HCT116 (cell line): ENCODE results near the gene NOTO. TPM values are rescaled to one million over a fixed set of nuclear protein-coding genes. Genes with fewer than 3 reads are reported as not detected.
"Not testable (repeated sequence)": the region's sequence is repeated elsewhere in the genome, so short reads cannot be mapped to it uniquely, and the experiment has no call there.

ENCODE experiments used
- ATAC-seq: fragments of 200-7000 bp; cut with Tn5 transposase; 2 replicates; pipeline ENCODE4 v1.9.1; 2020; ENCODE audit warnings: mild to moderate bottlenecking, moderate library complexity
- BruUV-seq: library from RNA; stranded (reverse); fragments of 400-500 nt; replicated peaks from 2 replicates; lab custom pipeline; 2021; lab: Mats Ljungman, UMichigan
- CTCF ChIA-PET: fragments of 300-600 bp; sonication (Branson Sonifier 250); formaldehyde crosslinking; loops from one replicate; lab custom pipeline; 2021; ENCODE audit warnings: antibody characterized with exemption; lab: Charles Lee
- POLR2A ChIA-PET: fragments of 300-600, 350-600 bp; sonication (Branson Sonifier 250); formaldehyde crosslinking; loops from one replicate; lab custom pipeline; 2021; ENCODE audit warnings: antibody characterized with exemption; lab: Charles Lee
- RAD21 ChIA-PET, 2 experiments: fragments of 300-600 bp; sonication (Branson Sonifier 250); formaldehyde crosslinking; loops; one replicate each; lab custom pipeline; 2023; ENCODE audit warnings: low total read pairs in 2 of 2; ENCODE audit not compliant: uncharacterized antibody in 2 of 2, unreplicated experiment in 2 of 2, low non-redundant PET in 1 of 2; lab: Charles Lee
- DNase-seq: peaks from one replicate; pipeline ENCODE4 v3.0.0-alpha.2; 2010; ENCODE audit warnings: low read depth, low spot score
- H2AFZ ChIP-seq: fragments of 200-600 bp; shearing (Covaris generic), sonication (generic); 2 replicates; pipeline ENCODE4 v1.6.1; 2017; ENCODE audit warnings: low read depth, mixed run types, mixed read lengths, antibody characterized with exemption, low read length; ENCODE audit not compliant: poor library complexity, severe bottlenecking
- H3K27ac ChIP-seq: 2 replicates; pipeline ENCODE4 v1.5.1; 2012; ENCODE audit warnings: low read depth, low read length
- H3K27me3 ChIP-seq: fragments of 200-600 bp; sonication (generic); 2 replicates; pipeline ENCODE4 v1.6.1; 2016; ENCODE audit warnings: mixed run types, low read length, mixed read lengths; ENCODE audit not compliant: insufficient read depth
- H3K36me3 ChIP-seq, 2 experiments: fragments of 200-500 bp in 1 of 2; fragments of 200-600 bp in 1 of 2; sonication (Bioruptor generic) in 1 of 2; sonication (generic) in 1 of 2; 2 replicates each; pipeline versions ENCODE4 v1.5.1 to v1.6.1; 2014 to 2016; ENCODE audit warnings: low read length in 2 of 2, inconsistent platforms in 1 of 2, mixed read lengths in 1 of 2, mixed run types in 1 of 2; ENCODE audit not compliant: insufficient read depth in 2 of 2, control insufficient read depth in 1 of 2
- H3K4me1 ChIP-seq, 2 experiments: fragments of 200-600 bp in 1 of 2; sonication (generic) in 1 of 2; 2 replicates each; pipeline versions ENCODE4 v1.5.1 to v1.6.1; 2012 to 2017; ENCODE audit warnings: low read length in 2 of 2, inconsistent platforms in 1 of 2, mild to moderate bottlenecking in 1 of 2, mixed read lengths in 1 of 2, mixed run types in 1 of 2, moderate library complexity in 1 of 2; ENCODE audit not compliant: insufficient read depth in 2 of 2, control insufficient read depth in 1 of 2
- H3K4me2 ChIP-seq: fragments of 200-600 bp; sonication (generic); 2 replicates; pipeline ENCODE4 v1.6.1; 2017; ENCODE audit warnings: mixed run types, low read length, mixed read lengths
- H3K4me3 ChIP-seq, 2 experiments: fragments of 200-600 bp in 1 of 2; sonication (generic) in 1 of 2; replicated peaks in 1 of 2; 2 replicates each; pipeline ENCODE4 v1.5.1; 2011 to 2016; ENCODE audit warnings: low read length in 2 of 2, control low read depth in 1 of 2, low read depth in 1 of 2, mild to moderate bottlenecking in 1 of 2, mixed read lengths in 1 of 2, mixed run types in 1 of 2
- H3K79me2 ChIP-seq: fragments of 200-600 bp; sonication (generic); 2 replicates; pipeline ENCODE4 v1.6.1; 2017; ENCODE audit warnings: mild to moderate bottlenecking, mixed run types, low read length, moderate library complexity, mixed read lengths; ENCODE audit not compliant: insufficient read depth
- H3K9ac ChIP-seq: fragments of 200-600 bp; sonication (generic); 2 replicates; pipeline ENCODE4 v1.6.1; 2016; ENCODE audit warnings: low read length, mixed read lengths
- H3K9me2 ChIP-seq: fragments of 200-600 bp; sonication (generic), shearing (Covaris generic); 2 replicates; pipeline ENCODE4 v1.6.1; 2017; ENCODE audit warnings: mixed run types, mild to moderate bottlenecking, moderate library complexity; ENCODE audit not compliant: insufficient read depth
- H3K9me3 ChIP-seq, 2 experiments: fragments of 200-500 bp in 1 of 2; fragments of 200-600 bp in 1 of 2; sonication (Bioruptor generic) in 1 of 2; sonication (generic) in 1 of 2; 2 replicates each; pipeline ENCODE4 v1.6.1; 2014 to 2017; ENCODE audit warnings: low read length in 2 of 2, mixed read lengths in 2 of 2, inconsistent platforms in 1 of 2, low read depth in 1 of 2, mild to moderate bottlenecking in 1 of 2, mixed run types in 1 of 2, moderate library complexity in 1 of 2; ENCODE audit not compliant: control insufficient read depth in 1 of 2, insufficient read depth in 1 of 2
- H4K20me1 ChIP-seq: fragments of 200-600 bp; sonication (generic), shearing (Covaris generic); 2 replicates; pipeline ENCODE4 v1.6.1; 2017; ENCODE audit warnings: mixed run types, mild to moderate bottlenecking, moderate library complexity; ENCODE audit not compliant: insufficient read depth
- EZH2 ChIP-seq: fragments of 200-600 bp; sonication (generic); IDR thresholded peaks from 2 replicates; pipeline ENCODE4 v1.6.1; 2017; ENCODE audit warnings: antibody characterized with exemption, mixed run types
- FOSL1 ChIP-seq: IDR thresholded peaks from 2 replicates; pipeline ENCODE4 v1.6.1; 2012; ENCODE audit warnings: low read depth
- POLR2A ChIP-seq: IDR thresholded peaks from 2 replicates; pipeline ENCODE4 v1.7.0; 2011; ENCODE audit warnings: borderline replicate concordance; ENCODE audit not compliant: insufficient read depth, insufficient read length; ENCODE audit errors: extremely low read depth
- YY1 ChIP-seq: IDR thresholded peaks from 2 replicates; pipeline ENCODE4 v1.6.1; 2011; ENCODE audit warnings: low read length, low read depth, moderate library complexity, mild to moderate bottlenecking; ENCODE audit not compliant: insufficient replicate concordance; ENCODE audit errors: extremely low read depth
- ZNF274 ChIP-seq: fragments of 200-500 bp; sonication (Bioruptor generic); IDR thresholded peaks from 2 replicates; pipeline ENCODE4 v1.6.1; 2014; ENCODE audit warnings: mild to moderate bottlenecking, low read depth, low read length, inconsistent platforms
- intact Hi-C: fragments of 100-400 bp; cut with micrococcal nuclease; formaldehyde crosslinking; loops from 2 replicates; pipeline ENCODE4 v1.10.0; 2022
- total RNA-seq: library from RNA; stranded (reverse); gene quantifications from one replicate; pipeline ENCODE4 v1.2.1, GENCODE V29; 2021; ENCODE audit not compliant: unreplicated experiment
- TF ChIP-seq, protein P1 (sequence below): IDR thresholded peaks from 2 replicates; pipeline ENCODE4 v1.6.1; 2012; ENCODE audit warnings: low read depth

Gene NOTO
- total RNA-seq, 1 experiment from 2014 or later, result not detected

DNA sequence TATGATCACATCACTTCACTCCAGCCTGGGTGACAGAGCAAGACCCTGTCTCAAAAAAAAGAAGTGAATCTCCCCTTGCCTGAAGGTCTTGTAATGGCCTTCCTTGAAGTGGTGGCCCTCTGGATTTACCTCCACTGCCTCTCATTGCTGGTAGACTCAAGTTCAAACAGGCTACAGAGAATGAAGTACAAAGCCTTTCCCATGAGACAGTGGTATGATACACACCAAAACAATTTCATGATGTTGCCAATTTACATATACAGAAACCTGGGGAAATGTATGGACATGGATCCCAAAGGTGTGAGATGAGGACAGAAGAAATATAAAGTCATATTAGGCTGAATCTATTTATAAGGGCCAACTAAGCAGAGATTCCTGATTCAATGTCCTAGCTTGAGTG, 4.8 kb upstream of the NOTO start:
- no peaks in the 10 kb centered on the region for H3K79me2 ChIP-seq
- intact Hi-C loops, result no loop called here
- no peaks in the 10 kb centered on the region for H3K9me3 ChIP-seq
- no peak for ATAC-seq
- BruUV-seq, result no TSS peak
- H3K27me3 ChIP-seq, result no peaks in the 10 kb centered on the region
- H3K36me3 ChIP-seq, result no peaks in the 10 kb centered on the region
- TF ChIP-seq, protein P1, sequence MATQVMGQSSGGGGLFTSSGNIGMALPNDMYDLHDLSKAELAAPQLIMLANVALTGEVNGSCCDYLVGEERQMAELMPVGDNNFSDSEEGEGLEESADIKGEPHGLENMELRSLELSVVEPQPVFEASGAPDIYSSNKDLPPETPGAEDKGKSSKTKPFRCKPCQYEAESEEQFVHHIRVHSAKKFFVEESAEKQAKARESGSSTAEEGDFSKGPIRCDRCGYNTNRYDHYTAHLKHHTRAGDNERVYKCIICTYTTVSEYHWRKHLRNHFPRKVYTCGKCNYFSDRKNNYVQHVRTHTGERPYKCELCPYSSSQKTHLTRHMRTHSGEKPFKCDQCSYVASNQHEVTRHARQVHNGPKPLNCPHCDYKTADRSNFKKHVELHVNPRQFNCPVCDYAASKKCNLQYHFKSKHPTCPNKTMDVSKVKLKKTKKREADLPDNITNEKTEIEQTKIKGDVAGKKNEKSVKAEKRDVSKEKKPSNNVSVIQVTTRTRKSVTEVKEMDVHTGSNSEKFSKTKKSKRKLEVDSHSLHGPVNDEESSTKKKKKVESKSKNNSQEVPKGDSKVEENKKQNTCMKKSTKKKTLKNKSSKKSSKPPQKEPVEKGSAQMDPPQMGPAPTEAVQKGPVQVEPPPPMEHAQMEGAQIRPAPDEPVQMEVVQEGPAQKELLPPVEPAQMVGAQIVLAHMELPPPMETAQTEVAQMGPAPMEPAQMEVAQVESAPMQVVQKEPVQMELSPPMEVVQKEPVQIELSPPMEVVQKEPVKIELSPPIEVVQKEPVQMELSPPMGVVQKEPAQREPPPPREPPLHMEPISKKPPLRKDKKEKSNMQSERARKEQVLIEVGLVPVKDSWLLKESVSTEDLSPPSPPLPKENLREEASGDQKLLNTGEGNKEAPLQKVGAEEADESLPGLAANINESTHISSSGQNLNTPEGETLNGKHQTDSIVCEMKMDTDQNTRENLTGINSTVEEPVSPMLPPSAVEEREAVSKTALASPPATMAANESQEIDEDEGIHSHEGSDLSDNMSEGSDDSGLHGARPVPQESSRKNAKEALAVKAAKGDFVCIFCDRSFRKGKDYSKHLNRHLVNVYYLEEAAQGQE, result no peak
- TF ChIP-seq FOSL1 (no peak), POLR2A (no peak), ZNF274 (no peak), EZH2 (no peak), YY1 (no peak)
- no peaks in the 10 kb centered on the region for H3K4me1 ChIP-seq
- DNase-seq, result no peak
- H3K9me2 ChIP-seq, result no peaks in the 10 kb centered on the region
- ChIA-PET CTCF (no interaction called here), RAD21 (no interaction called here), POLR2A (no interaction called here)
- no peak overlapping the region for H3K27ac ChIP-seq
- H3K4me3 ChIP-seq, result no peak overlapping the region
- no peaks in the 10 kb centered on the region for H4K20me1 ChIP-seq
- H2AFZ ChIP-seq, result no peak overlapping the region
- H3K4me2 ChIP-seq, result no peak overlapping the region
- no peak overlapping the region for H3K9ac ChIP-seq

DNA sequence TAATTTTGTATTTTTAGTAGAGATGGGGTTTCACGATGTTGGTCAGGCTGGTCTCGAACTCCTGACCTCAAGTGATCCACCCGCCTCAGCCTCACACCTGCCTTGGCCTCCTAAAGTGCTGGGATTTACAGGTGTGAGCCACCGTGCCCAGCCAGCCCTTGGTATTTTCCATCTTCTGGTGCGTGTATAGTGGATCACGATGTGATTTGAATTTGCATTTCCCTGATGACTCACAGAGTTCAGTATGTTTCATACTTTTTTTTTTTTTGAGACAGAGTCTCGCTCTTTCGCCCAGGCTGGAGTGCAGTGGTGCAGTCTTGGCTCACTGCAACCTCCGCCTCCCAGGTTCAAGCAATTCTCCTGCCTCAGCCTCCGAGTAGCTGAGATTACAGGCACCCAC, 2.1 kb upstream of the NOTO start:
- H4K20me1 ChIP-seq, H3K27me3 ChIP-seq, H3K36me3 ChIP-seq, H3K9me3 ChIP-seq, RAD21 ChIA-PET, CTCF ChIA-PET, BruUV-seq, intact Hi-C loops, POLR2A ChIA-PET, DNase-seq, H2AFZ ChIP-seq, H3K4me3 ChIP-seq, H3K9me2 ChIP-seq, H3K4me2 ChIP-seq, H3K79me2 ChIP-seq, H3K27ac ChIP-seq, ATAC-seq, H3K4me1 ChIP-seq, H3K9ac ChIP-seq: not testable (repeated sequence)
